GM18517 (cell line): ENCODE results near the gene ACTN4.

ENCODE experiments used
- ATAC-seq: cut with Tn5 transposase; IDR thresholded peaks from one replicate; pipeline ENCODE4 v1.9.1; 2021; ENCODE audit warnings: mild to moderate bottlenecking, moderate library complexity; ENCODE audit not compliant: unreplicated experiment

Gene ACTN4

DNA sequence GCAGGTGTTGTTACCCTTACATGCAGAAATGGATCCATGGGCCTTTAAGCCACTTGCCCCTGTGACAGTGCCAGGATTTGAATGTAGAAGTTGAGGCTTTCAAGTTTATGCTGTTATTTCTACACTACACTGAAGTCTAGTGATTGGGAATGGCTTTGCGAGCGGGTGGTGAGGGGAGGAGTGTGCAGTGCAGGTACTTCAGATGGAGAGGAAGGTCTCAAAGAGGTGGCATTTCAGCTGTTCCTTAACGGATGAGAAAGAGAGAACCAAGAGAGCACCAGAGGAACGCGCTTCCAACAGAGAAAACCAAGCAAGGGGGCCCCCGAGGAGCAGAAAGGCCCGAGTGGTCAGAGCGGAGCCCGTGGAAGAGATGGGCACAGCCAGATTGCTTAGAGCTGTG is 13.3 kb downstream of the ACTN4 start:
- ATAC-seq: no peak

DNA sequence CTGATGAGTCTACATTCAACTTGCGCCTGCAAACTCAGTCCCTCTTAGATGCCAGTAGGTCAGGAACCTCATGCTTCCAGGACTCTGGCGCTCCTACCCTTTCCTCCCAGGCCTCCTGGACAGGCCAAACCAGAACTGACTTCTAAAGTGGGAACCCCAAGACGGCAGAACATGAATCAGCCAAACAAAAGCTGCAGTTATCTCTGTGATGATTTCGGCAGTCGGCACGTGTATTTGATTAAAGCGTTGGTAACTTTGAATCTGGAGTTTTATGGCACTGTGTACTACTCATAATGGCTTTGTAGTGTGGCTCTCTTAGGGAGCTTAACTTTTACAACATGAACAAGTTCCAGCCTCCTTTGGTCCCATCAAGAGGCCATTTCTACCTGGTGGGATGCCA is 13.7 kb downstream of the ACTN4 start:
- no peak for ATAC-seq

DNA sequence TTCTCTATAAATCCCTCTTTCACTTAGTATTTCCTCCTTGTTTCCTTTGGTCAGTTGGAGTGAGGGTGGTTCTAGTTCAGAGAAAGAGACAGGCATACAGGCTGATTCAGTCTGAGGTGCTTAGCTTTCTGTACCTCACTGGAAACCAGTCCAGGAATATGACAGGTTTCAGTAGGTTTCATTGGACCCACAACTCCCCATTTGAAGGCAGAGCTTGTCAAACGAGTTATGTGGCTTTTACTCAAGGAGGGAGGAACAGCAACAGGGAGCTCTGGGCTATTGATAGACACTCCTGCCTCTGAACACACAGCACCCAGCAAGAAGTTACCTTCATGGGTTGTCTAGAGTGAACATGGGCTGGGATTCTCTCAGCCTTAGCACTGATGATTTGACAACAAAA is 14.5 kb downstream of the ACTN4 start:
- no peak for ATAC-seq

DNA sequence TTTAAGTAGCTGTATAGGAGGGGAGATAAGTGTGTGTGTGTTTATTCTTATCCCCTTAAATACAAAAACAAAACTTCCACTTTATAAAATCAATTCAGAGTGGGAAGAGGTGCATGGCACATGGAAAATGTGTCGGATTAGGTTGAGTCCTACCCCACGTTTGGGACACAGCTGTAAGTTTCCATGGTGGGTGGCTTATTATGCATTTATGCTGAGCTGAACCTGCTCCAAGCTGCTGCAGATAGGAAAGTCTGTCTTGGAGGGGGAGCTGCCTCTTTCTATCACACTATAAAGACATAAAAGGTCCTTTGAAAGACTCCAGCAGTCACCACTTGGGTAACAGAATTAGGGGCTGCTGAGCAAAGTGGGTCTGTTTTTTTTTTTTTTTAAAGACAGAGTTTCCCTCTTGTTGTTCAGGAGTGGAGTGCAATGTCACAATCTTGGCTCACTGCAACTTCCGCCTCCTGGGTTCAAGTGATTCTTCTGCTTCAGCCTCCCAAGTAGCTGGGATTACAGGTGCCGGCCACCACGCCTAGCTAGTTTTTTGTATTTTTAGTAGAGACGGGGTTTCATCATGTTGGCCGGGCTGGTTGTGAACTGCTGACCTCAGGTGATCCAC is 15.2 kb downstream of the ACTN4 start:
- no peak for ATAC-seq

GRCh38 chr19:38663156-38663651 is 15.8 kb downstream of the ACTN4 start:
- ATAC-seq: no peak

DNA sequence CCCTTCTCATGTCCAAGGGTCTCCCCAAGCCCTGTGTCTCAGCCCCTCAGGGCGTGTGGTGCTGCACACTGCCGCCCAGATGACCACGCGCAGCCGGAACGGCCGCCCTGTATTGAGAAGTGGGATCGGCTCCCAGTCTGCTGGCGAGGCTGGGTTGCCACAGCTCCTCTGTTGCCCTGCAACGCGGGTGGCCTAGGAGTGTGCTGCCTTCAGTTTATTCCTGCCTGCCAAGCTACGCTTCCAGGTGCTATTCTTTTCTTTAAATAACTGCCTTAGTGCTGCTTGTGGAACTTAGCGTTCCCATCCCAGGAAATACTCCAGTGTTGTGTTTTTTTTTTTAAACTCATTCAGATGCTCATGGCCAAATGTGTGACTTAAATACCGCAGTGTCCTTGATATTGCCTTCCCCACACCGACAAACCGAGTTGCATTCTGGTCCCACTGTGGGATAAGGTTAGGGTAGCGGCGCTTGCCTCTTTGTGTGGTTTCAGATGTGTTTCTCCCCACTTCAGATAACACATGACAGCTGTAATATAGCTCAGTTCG is 16.6 kb downstream of the ACTN4 start:
- no peak for ATAC-seq

DNA sequence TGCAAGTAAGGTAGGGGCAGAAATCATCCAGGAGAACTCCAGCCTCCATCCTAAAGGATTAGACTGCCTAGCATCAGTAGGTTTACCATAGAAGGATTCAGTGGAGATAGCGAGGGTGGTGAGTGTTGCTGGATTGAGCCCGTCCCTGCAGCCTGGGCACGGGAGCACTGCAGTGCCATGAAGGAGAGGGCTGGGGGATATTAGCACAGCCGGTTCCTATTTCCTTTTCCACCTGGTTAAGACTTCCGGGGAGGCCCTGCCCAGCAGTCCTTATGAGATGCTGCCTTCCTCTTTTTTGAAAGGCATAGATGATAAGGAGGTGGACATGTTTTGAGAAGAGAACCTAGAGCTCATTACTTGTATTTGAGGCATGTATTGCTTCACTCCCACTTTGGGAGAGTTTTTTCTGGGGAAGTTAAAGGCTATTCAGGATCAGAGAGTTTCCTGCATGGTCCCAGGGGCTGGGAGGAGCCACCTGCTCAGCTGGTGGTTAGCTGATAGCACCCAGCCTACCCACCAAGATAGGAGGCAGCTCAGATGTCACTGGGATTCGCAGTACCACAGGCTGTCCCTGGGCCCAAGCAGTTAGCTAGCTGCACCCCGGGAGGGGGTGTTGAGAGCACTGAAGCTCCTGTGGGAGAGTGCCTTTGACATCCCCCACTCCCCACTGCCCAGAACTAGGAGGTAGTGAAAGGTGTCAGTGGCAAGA is 17.2 kb downstream of the ACTN4 start:
- no peak for ATAC-seq

DNA sequence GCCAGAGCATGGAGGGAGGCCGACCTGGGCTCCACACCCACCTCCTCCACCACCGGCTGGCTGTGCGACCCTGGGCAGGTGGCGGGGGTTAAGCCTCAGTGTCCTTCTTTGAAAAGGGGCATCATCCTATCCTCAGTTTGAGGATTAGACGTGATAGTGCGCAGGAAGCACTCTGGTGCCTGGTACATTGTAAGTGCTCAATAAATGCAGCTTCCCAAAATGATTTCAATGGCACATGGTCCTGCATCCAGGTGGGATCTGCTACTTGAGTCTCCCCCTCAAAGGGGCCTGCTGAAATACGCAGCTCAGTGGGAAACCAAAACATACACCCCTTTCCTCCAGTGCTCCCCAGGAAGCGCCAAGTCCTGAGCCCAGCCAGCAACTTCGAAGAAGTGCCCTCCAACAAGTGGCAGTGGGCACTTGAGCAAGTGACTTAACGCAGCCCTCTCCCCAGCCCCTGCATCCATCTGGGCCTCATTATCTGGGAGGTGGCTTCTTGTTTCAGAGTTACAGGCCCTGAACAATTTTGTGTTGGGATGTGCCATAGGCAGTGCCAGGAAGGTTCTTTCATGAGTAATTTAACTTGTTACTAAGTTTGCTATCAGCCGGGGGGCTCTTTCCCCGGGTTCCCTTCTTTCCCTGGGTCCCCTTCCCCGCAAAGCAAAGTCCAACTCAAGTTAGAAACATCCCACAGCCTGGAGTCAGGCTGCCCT is 17.9 kb downstream of the ACTN4 start:
- ATAC-seq: no peak

DNA sequence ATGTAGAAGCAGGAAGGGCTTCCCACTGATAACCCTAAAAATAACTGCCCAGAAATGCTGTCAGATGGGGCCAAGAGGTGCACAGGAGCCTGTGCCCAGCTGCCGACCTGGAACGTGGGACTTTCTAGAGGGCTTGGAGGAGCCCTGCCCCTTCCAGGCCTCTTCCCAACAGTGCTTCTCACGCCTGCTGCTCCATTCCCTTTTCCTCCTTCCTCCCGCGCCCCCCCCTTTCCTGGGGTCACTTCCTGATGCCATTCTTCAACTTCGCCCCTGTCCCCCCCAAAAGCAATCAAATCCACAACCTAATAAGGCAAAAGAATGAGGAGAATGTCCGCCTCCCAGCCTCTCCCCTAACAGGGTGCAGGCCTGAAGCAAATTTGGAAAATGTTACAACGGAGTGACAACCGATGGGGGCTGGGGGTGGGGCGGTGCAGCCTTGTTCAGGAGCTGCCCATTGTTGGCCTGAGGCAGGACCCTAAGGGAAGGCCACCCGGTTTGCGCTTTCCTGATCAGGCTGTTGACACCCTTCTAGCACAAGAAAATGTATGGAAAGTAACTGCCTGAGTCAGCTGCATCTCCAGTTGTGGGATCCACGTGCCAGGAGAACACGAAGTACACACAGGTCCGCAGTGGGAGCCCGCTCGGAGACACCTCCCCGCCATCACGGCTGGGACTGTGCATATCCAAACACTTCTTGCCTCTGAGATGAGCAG is 18.7 kb downstream of the ACTN4 start:
- no peak for ATAC-seq

DNA sequence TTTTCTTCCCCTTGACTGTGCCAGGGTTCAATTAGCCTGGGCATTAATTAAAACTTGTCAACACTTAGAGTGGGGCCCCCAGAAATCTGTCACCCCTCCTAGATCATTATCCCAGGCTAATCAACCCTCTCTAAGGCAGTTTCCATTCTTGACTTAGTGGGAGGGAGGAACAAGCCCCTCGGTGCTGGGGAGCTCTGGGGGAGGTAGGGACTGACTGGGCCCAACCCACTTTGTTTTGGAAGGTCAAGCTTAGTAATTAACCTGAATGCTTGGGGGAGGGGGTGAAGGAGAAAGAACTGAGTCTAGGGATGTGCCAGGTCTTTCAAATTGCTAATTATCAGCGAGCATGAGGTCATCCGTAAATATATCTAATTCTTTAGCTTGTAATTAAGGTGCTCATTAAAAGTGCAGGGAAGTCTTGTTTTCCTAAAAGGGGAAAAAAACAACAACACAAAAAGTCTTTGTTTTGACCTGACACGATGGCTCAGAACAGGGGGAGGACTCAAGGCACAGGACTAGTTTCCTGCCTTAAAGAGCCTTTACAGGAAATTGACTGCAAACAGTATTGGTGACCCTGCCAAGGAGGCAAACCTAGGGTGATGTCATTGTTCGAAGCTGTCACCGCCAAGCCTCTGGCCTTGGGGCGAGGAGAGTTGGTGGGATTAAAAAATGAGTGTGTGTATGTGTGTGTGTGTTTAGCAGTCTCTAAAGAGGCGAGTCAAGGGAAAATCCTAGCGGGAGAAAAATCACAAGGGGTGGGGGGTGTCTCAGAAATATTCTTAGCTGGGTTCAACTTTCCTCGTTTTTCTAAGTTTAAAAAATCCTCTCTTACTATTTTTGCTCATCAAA is 19.4 kb downstream of the ACTN4 start:
- no peak for ATAC-seq

DNA sequence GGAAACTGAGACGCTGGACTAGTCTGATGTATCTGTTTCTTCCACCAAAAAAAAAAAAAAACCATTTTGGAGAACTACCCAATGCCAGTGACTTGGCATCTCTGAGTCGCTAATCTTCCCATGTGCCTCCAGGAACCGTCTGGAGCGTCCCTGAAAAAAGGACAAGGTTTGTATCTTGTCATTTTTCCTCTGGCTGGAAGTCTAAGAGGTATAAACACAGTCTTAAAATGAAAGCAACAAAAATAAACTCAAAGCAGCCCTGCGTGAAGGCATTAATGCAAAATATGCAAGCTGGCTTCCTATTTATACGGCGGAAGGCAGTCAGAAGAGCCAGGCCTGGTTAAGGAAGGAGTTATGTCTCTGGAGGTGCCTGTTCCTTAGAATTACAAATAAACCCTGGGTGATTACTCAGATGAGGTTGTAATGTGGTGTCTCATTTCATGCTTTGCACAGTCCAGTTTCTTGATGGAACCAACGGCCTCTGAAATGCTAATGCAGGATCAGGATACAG is 20.3 kb downstream of the ACTN4 start:
- no peak for ATAC-seq

GRCh38 chr19:38669552-38669951 is 22.1 kb downstream of the ACTN4 start:
- ATAC-seq: no peak

GRCh38 chr19:38670921-38671398 is 23.5 kb downstream of the ACTN4 start:
- ATAC-seq: no peak

- no peak for ATAC-seq
Measured at GRCh38 chr19:38671654-38672053, 24.2 kb downstream of the ACTN4 start.

DNA sequence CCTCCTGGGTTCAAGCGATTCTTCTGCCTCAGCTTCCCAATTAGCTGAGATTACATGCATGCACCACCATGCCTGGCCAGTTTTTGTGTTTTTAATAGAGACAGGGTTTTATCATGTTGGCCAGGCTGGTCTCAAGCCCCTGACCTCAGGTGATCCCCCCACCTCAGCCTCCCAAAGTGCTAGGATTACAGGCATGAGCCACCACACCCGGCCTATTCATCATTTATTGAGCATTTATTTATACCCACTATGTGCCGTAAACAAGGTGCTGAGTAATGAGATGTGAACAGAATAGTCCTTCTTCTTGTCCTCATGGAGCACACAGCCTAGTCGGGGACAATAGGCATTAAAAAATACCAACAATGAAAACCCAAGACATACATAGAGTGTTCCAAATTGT is 25.6 kb downstream of the ACTN4 start:
- no peak for ATAC-seq

DNA sequence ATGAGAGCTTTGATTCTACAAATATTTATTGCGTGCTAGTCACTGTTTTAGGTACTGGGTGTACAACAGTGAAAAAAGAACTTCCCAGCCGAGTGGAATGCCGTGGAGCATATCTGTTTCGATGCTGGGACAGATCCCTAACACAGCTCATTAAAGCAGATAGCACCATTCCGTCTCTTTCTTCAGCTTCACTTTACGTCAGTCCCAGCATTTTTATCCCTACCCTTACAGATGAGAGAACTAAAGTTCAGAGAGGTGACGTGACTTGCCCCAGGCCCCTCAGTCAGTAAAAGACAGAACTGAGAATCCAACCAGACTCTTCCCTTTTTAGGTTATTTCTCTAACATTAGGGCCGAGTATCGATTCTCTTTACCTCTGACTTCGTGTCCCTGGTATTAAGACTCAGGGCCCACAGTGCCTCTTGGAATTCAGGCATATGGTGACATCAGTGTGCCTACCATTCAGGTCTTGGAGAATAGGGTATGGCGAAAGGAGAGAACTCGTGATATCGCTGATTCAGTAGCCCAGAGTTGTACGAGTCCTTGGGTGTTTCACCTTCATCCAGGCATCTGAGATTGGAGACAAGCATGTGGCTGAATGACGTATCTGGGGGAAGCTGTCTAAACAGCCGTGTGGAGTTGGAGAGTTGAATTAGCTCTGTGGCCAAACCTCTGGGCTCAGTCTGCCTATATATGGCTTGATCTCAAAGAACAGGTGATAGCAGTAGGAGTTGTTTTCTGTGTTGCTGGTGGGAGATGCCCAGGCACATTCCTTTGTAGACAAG is 27.1 kb downstream of the ACTN4 start:
- no peak for ATAC-seq

DNA sequence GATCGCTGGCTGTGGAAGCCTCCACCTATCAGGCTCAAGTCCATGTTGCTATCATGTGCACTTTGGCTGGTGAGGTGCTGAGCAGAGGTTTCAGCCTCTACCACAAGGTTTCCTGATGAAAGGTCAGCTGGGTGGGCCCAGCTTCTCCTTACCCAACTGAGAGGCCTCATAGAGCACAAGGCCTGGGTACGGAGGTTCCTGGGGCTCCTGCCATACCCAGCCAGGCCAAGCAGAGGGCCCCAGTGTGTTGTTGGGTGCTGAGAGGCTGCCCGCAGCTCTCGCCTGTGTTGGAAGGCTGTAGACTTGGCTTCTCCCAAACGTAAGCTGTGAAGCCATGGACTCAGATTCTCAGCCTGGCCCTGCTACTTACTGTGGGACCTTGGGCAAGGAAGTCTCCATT is 28.2 kb downstream of the ACTN4 start:
- no peak for ATAC-seq

DNA sequence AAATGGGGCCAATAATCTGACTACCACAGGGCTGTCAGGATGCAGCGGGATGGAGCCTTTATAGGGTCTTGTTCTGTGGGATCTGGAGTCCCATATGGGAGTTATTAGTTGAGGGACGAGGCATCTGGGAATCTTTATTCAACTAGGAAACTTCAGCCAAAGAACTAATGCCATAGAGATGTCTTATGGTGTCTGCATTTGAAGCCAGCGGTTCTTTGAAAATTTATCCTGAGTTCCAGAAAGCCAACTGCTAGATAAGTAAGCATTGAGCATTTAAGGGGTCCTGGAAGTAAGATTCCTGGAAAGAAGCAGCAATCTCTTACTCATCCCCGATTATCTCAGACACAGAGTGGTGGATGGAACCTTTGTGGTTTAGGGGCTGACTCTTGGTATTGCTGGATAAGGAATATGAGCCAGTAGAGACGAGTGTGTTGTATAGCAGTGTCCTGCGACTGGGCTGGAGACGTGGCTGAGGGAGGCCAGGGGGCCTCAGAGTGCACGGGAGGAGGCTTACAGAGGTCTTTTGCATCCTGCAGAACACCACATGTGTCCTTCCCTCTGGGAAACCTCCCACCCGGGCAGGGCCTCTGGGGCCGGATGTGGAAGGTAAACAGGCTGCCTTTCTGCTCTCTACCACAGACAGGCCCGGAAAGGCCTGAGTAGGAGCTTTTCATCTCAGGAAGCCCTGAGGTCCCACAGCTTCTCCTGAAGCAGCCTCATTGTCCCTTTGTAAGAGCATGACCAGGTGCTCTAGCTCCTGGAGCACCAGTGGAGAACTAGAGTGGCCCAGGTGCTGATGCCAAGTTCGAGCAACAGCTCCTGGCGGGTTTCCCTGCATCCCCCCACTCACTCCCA is 28.8 kb downstream of the ACTN4 start:
- no peak for ATAC-seq
